HCT116 (cell line): ENCODE measurements around the gene CSF1R.

Experiments
- ATF3 ChIP-seq: IDR thresholded peaks from 2 replicates; pipeline ENCODE4 v1.6.1; 2012
- EGR1 ChIP-seq: IDR thresholded peaks from 2 replicates; pipeline ENCODE4 v1.6.1; 2012; ENCODE audit warnings: low read depth
- ELF1 ChIP-seq: IDR thresholded peaks from 2 replicates; pipeline ENCODE4 v1.6.1; 2012; ENCODE audit warnings: low read depth, borderline replicate concordance
- EZH2phosphoT487 ChIP-seq: fragments of 200-600 bp; IDR thresholded peaks from 2 replicates; pipeline ENCODE4 v1.6.1; 2018; ENCODE audit warnings: antibody characterized with exemption, borderline replicate concordance
- POLR2A ChIP-seq: IDR thresholded peaks from 2 replicates; pipeline ENCODE4 v1.7.0; 2011; ENCODE audit warnings: borderline replicate concordance; ENCODE audit not compliant: insufficient read depth, insufficient read length; ENCODE audit errors: extremely low read depth
- POLR2AphosphoS5 ChIP-seq: IDR thresholded peaks from 2 replicates; pipeline ENCODE4 v1.6.1; 2011; ENCODE audit warnings: mild to moderate bottlenecking, low read depth, low read length, moderate library complexity
- RAD21 ChIP-seq: IDR thresholded peaks from 2 replicates; pipeline ENCODE4 v1.6.1; 2012; ENCODE audit warnings: low read depth, mild to moderate bottlenecking
- SIN3A ChIP-seq: IDR thresholded peaks from 2 replicates; pipeline ENCODE4 v1.6.1; 2012; ENCODE audit warnings: low read depth
- YY1 ChIP-seq: IDR thresholded peaks from 2 replicates; pipeline ENCODE4 v1.6.1; 2011; ENCODE audit warnings: low read length, low read depth, moderate library complexity, mild to moderate bottlenecking; ENCODE audit not compliant: insufficient replicate concordance; ENCODE audit errors: extremely low read depth
- ZNF274 ChIP-seq: fragments of 200-500 bp; sonication (Bioruptor generic); IDR thresholded peaks from 2 replicates; pipeline ENCODE4 v1.6.1; 2014; ENCODE audit warnings: mild to moderate bottlenecking, low read depth, low read length, inconsistent platforms
- TF ChIP-seq, protein P1 (sequence below), 3 experiments: fragments of 200-600 bp in 1 of 3; sonication (generic) in 1 of 3; IDR thresholded peaks in 2 of 3; conservative IDR thresholded peaks in 1 of 3; 2 replicates each; pipeline ENCODE4 v1.5.1; 2012 to 2017; ENCODE audit warnings: low read depth in 2 of 3, low read length in 2 of 3, antibody characterized with exemption in 1 of 3, borderline replicate concordance in 1 of 3, control low read depth in 1 of 3, mild to moderate bottlenecking in 1 of 3, mixed read lengths in 1 of 3, mixed run types in 1 of 3, moderate library complexity in 1 of 3; ENCODE audit not compliant: insufficient read depth in 1 of 3
- TF ChIP-seq, protein P2 (sequence below): IDR thresholded peaks from 2 replicates; pipeline ENCODE4 v1.6.1; 2012; ENCODE audit warnings: low read depth

- TF ChIP-seq, protein P1, sequence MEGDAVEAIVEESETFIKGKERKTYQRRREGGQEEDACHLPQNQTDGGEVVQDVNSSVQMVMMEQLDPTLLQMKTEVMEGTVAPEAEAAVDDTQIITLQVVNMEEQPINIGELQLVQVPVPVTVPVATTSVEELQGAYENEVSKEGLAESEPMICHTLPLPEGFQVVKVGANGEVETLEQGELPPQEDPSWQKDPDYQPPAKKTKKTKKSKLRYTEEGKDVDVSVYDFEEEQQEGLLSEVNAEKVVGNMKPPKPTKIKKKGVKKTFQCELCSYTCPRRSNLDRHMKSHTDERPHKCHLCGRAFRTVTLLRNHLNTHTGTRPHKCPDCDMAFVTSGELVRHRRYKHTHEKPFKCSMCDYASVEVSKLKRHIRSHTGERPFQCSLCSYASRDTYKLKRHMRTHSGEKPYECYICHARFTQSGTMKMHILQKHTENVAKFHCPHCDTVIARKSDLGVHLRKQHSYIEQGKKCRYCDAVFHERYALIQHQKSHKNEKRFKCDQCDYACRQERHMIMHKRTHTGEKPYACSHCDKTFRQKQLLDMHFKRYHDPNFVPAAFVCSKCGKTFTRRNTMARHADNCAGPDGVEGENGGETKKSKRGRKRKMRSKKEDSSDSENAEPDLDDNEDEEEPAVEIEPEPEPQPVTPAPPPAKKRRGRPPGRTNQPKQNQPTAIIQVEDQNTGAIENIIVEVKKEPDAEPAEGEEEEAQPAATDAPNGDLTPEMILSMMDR (IDR thresholded peaks at IDR 0.05 in 2 of 3, conservative IDR thresholded peaks at IDR 0.05 in 1 of 3; ENCODE audit: borderline replicate concordance in 1 of 3, insufficient read depth in 1 of 3, low read depth in 2 of 3, low read length in 2 of 3), result no peak
- TF ChIP-seq, protein P2, sequence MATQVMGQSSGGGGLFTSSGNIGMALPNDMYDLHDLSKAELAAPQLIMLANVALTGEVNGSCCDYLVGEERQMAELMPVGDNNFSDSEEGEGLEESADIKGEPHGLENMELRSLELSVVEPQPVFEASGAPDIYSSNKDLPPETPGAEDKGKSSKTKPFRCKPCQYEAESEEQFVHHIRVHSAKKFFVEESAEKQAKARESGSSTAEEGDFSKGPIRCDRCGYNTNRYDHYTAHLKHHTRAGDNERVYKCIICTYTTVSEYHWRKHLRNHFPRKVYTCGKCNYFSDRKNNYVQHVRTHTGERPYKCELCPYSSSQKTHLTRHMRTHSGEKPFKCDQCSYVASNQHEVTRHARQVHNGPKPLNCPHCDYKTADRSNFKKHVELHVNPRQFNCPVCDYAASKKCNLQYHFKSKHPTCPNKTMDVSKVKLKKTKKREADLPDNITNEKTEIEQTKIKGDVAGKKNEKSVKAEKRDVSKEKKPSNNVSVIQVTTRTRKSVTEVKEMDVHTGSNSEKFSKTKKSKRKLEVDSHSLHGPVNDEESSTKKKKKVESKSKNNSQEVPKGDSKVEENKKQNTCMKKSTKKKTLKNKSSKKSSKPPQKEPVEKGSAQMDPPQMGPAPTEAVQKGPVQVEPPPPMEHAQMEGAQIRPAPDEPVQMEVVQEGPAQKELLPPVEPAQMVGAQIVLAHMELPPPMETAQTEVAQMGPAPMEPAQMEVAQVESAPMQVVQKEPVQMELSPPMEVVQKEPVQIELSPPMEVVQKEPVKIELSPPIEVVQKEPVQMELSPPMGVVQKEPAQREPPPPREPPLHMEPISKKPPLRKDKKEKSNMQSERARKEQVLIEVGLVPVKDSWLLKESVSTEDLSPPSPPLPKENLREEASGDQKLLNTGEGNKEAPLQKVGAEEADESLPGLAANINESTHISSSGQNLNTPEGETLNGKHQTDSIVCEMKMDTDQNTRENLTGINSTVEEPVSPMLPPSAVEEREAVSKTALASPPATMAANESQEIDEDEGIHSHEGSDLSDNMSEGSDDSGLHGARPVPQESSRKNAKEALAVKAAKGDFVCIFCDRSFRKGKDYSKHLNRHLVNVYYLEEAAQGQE, result no peak
- TF ChIP-seq YY1 (no peak), EZH2phosphoT487 (no peak), RAD21 (no peak), POLR2A (no peak), ZNF274 (no peak), SIN3A (no peak), EGR1 (no peak), ATF3 (no peak), POLR2AphosphoS5 (no peak), ELF1 (no peak)
Observed at GRCh38 chr5:150006318-150006717, 80.0 kb downstream of the CSF1R start.
